Hepatocyte (in vitro differentiated cells): Measurements from ENCODE around the gene HIGD1A. TPM values are rescaled to one million over a fixed set of nuclear protein-coding genes. Genes with fewer than 3 reads are reported as not detected.

Experiments
- DNase-seq: peaks from one replicate; pipeline ENCODE4 v3.0.0-alpha.2; 2016; ENCODE audit warnings: low spot score
- H2AFZ ChIP-seq: fragments of 200-600 bp; sonication (generic); 2 replicates; pipeline ENCODE4 v1.6.0; 2016; ENCODE audit warnings: antibody characterized with exemption, mild to moderate bottlenecking
- H3K27ac ChIP-seq: fragments of 200-600 bp; sonication (generic); 2 replicates; pipeline ENCODE4 v1.5.1; 2016; ENCODE audit warnings: mild to moderate bottlenecking
- H3K27me3 ChIP-seq: fragments of 200-600 bp; sonication (generic); 2 replicates; pipeline ENCODE4 v1.6.1; 2016
- H3K36me3 ChIP-seq: fragments of 200-600 bp; sonication (generic); replicated peaks from 2 replicates; pipeline ENCODE4 v1.5.1; 2016; ENCODE audit warnings: low read depth; ENCODE audit not compliant: insufficient read depth
- H3K4me1 ChIP-seq: fragments of 200-600 bp; sonication (generic); 2 replicates; pipeline ENCODE4 v1.5.1; 2016; ENCODE audit warnings: mild to moderate bottlenecking, moderate library complexity; ENCODE audit not compliant: insufficient read depth
- H3K4me2 ChIP-seq: fragments of 200-600 bp; sonication (generic); 2 replicates; pipeline ENCODE4 v1.6.0; 2016
- H3K4me3 ChIP-seq: fragments of 200-600 bp; sonication (generic); 2 replicates; pipeline ENCODE4 v1.5.1; 2016; ENCODE audit warnings: mild to moderate bottlenecking
- H3K79me2 ChIP-seq: fragments of 200-600 bp; sonication (generic); 2 replicates; pipeline ENCODE4 v1.6.0; 2017; ENCODE audit warnings: mild to moderate bottlenecking
- H3K9me2 ChIP-seq: fragments of 200-600 bp; sonication (generic); replicated peaks from 2 replicates; pipeline ENCODE4 v1.6.0; 2017; ENCODE audit warnings: mild to moderate bottlenecking; ENCODE audit not compliant: insufficient read depth
- H3K9me3 ChIP-seq: fragments of 200-600 bp; sonication (generic); 2 replicates; pipeline ENCODE4 v1.5.1; 2016; ENCODE audit warnings: low read depth, mild to moderate bottlenecking
- H4K20me1 ChIP-seq: fragments of 200-600 bp; sonication (generic); 2 replicates; pipeline ENCODE4 v1.6.0; 2016; ENCODE audit warnings: mild to moderate bottlenecking; ENCODE audit not compliant: insufficient read depth, poor library complexity, severe bottlenecking
- CTCF ChIP-seq: fragments of 200-600 bp; sonication (generic); IDR thresholded peaks from 2 replicates; pipeline ENCODE4 v1.5.1; 2016; ENCODE audit warnings: antibody characterized with exemption, mild to moderate bottlenecking; ENCODE audit not compliant: poor library complexity
- EZH2 ChIP-seq: fragments of 200-600 bp; sonication (generic); IDR thresholded peaks from 2 replicates; pipeline ENCODE4 v1.6.1; 2016; ENCODE audit warnings: antibody characterized with exemption, mild to moderate bottlenecking, borderline replicate concordance
- EZH2phosphoT487 ChIP-seq: fragments of 200-600 bp; sonication (generic); IDR thresholded peaks from one replicate; pipeline ENCODE4 v1.6.1; 2018; ENCODE audit warnings: antibody characterized with exemption, mild to moderate bottlenecking, low read depth, moderate library complexity; ENCODE audit not compliant: unreplicated experiment, severe bottlenecking
- WGBS: methylation state at CpG from one replicate; pipeline ENCODE4 v1.1.6; 2016; ENCODE audit warnings: low lambda C conversion rate; ENCODE audit errors: missing lambda C conversion rate; 5-methylcytosine and 5-hydroxymethylcytosine counted together
- polyA plus RNA-seq: library from polyadenylated mRNA; unstranded; fragments of >200 nt; fragmentation: Nextera tagmentation; extraction: Ambion mirVana; gene quantifications from 2 replicates; pipeline ENCODE4 v1.2.1, GENCODE V29; 2016
- total RNA-seq: library from RNA; depleted of rRNA; stranded (reverse); fragments of >200 nt; gene quantifications from 2 replicates; pipeline ENCODE4 v1.2.3, GENCODE V29; 2014

HIGD1A gene
- total and polyA plus RNA-seq, 2 experiments from 2014 or later: 218 to 252 TPM

GRCh38 chr3:42742259-42742658, 62.0 kb downstream of the HIGD1A start:
- Histone ChIP-seq H3K79me2 (no peaks in the 10 kb centered on the region), H2AFZ (no peak overlapping the region), H4K20me1 (no peaks in the 10 kb centered on the region), H3K36me3 (no peaks in the 10 kb centered on the region), H3K4me2 (no peak overlapping the region), H3K4me1 (peaks cover 18% of the 10 kb centered on the region), H3K9me2 (no peaks in the 10 kb centered on the region), H3K27me3 (no peaks in the 10 kb centered on the region), H3K9me3 (no peaks in the 10 kb centered on the region), H3K4me3 (no peak overlapping the region), H3K27ac (no peak overlapping the region)
- TF ChIP-seq CTCF: no peak
- TF ChIP-seq EZH2: no peak
- no peak for TF ChIP-seq EZH2phosphoT487
- WGBS: 83% methylated on average over 4 of the region's 4 CpGs
- no peak for DNase-seq

GRCh38 chr3:42741796-42742195, 62.5 kb downstream of the HIGD1A start:
- H3K9me2 ChIP-seq: no peaks in the 10 kb centered on the region
- H3K27me3 ChIP-seq: no peaks in the 10 kb centered on the region
- no peak overlapping the region for H3K4me2 ChIP-seq
- TF ChIP-seq EZH2: no peak
- no peak for TF ChIP-seq EZH2phosphoT487
- no peak for TF ChIP-seq CTCF
- no peaks in the 10 kb centered on the region for H3K79me2 ChIP-seq
- DNase-seq: no peak
- H3K4me1 ChIP-seq: peaks cover 13% of the 10 kb centered on the region
- H2AFZ ChIP-seq: no peak overlapping the region
- H3K27ac ChIP-seq: no peak overlapping the region
- WGBS: 85% methylated on average over 3 of the region's 3 CpGs
- no peaks in the 10 kb centered on the region for H4K20me1 ChIP-seq
- no peaks in the 10 kb centered on the region for H3K36me3 ChIP-seq
- H3K4me3 ChIP-seq: no peak overlapping the region
- no peaks in the 10 kb centered on the region for H3K9me3 ChIP-seq

DNA sequence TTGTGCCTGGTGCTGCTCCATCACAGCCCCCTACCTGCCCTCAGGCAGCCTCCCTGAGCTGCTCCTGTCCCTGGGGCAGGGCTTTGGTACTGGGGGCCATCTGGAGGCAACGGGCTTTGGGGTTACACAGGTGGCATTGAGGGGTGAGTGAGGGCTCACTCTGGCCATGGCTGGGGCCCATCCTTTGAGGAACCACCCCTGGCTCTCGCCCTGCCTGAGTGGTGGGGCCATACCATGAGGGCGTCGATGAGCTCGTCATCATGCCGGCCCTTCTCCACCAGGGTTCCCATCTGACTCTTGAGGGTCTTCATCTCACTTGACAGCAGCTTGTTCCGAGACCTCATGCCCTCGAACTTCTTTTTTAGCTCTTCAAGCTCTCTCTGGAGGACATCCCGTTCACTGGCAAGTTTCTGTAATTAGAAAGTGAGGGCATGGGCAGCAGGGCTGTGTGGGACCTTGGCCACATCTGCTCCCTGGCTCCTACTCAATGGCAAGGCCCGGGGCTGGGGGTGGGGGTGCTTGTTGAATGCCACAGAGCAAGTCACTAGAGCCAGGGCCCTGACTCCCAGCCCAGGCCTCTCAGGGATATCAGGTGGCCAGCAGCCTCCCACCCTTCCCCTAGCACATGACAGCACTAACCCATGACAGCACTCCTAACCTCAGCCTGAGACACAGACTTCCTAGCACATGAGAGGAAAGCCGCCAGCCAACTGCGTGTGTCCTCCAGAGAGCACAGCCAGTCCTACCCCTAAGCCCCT, 64.7 kb downstream of the HIGD1A start:
- H3K27ac ChIP-seq: no peak overlapping the region
- H3K4me1 ChIP-seq: no peaks in the 10 kb centered on the region
- H3K4me3 ChIP-seq: no peak overlapping the region
- H3K9me2 ChIP-seq: no peaks in the 10 kb centered on the region
- H3K27me3 ChIP-seq: no peaks in the 10 kb centered on the region
- no peak for TF ChIP-seq EZH2phosphoT487
- TF ChIP-seq CTCF: no peak
- TF ChIP-seq EZH2: no peak
- no peaks in the 10 kb centered on the region for H3K36me3 ChIP-seq
- H4K20me1 ChIP-seq: no peaks in the 10 kb centered on the region
- H3K4me2 ChIP-seq: no peak overlapping the region
- H2AFZ ChIP-seq: no peak overlapping the region
- no peaks in the 10 kb centered on the region for H3K79me2 ChIP-seq
- WGBS: 93% methylated on average over 12 of the region's 12 CpGs
- no peaks in the 10 kb centered on the region for H3K9me3 ChIP-seq
- DNase-seq: no peak
